Measurements from ENCODE around the gene ZNF668.

ZNF668 gene

GRCh38 chr16:31061813-31062440 lies 12.1 kb downstream of the ZNF668 start:
- peaks cover 31% of the 10 kb centered on the region for H3K4me1 ChIP-seq (ENCODE audit: control insufficient read depth, insufficient read depth, low read length)
- no peaks in the 10 kb centered on the region for H3K27me3 ChIP-seq (ENCODE audit: control insufficient read depth, insufficient read depth, low read length)
- H3K4me2 ChIP-seq (ENCODE audit: low read length) = no peak overlapping the region
- H3K9ac ChIP-seq (ENCODE audit: low read depth, low read length) = no peak overlapping the region
- H3K9me3 ChIP-seq (replicated peaks; ENCODE audit: low read length) = no peaks in the 10 kb centered on the region
- H3K4me3 ChIP-seq (ENCODE audit: low read length) = no peak overlapping the region
- peaks cover 49% of the 10 kb centered on the region for H3K36me3 ChIP-seq (ENCODE audit: insufficient read depth, low read length)

- Histone ChIP-seq H3K4me1 (ENCODE audit: control insufficient read depth, insufficient read depth, low read length) (peaks cover 29% of the 10 kb centered on the region), H3K4me2 (ENCODE audit: low read length) (no peak overlapping the region), H3K4me3 (ENCODE audit: low read length) (no peak overlapping the region), H3K9ac (ENCODE audit: low read depth, low read length) (no peak overlapping the region), H3K27me3 (ENCODE audit: control insufficient read depth, insufficient read depth, low read length) (no peaks in the 10 kb centered on the region), H3K36me3 (ENCODE audit: insufficient read depth, low read length) (peaks cover 49% of the 10 kb centered on the region), H3K9me3 (replicated peaks; ENCODE audit: low read length) (no peaks in the 10 kb centered on the region)
These were observed 12.8 kb downstream of the ZNF668 start for GRCh38 chr16:31061126-31061812.

GRCh38 chr16:31055613-31056012 lies 18.4 kb downstream of the ZNF668 start:
- Histone ChIP-seq H3K27me3 (ENCODE audit: control insufficient read depth, insufficient read depth, low read length) (no peaks in the 10 kb centered on the region), H3K4me1 (ENCODE audit: control insufficient read depth, insufficient read depth, low read length) (peaks cover 20% of the 10 kb centered on the region), H3K9ac (ENCODE audit: low read depth, low read length) (no peak overlapping the region)

DNA sequence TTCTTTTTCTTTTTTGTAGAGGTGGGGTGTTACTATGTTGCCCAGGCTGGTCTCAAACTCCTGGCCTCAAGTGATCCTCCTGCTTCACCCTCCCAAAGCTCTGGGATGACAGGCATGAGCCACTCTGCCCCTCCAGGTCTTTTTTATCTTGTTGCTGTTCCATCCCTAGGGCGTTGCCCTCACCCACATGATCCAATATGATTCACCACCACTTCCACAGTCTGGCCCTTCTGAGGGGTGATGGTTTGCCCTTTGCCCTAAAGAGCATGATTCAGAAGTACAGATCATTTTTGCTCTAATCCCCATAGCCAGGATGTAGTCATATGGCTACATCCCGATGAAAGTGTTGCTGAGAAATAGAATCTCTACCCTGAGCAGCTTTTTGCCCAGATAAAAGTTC lies 21.9 kb downstream of the ZNF668 start:
- H3K36me3 ChIP-seq (ENCODE audit: insufficient read depth, low read length) = no peaks in the 10 kb centered on the region
- no peaks in the 10 kb centered on the region for H3K9me3 ChIP-seq (replicated peaks; ENCODE audit: low read length)
- H3K4me1 ChIP-seq (ENCODE audit: control insufficient read depth, insufficient read depth, low read length) = peaks cover 25% of the 10 kb centered on the region
- H3K9ac ChIP-seq (ENCODE audit: low read depth, low read length) = peak overlapping the region; percentile 30
- peak overlapping the region; percentile 31 for H3K4me2 ChIP-seq (ENCODE audit: low read length)
- no peaks in the 10 kb centered on the region for H3K27me3 ChIP-seq (ENCODE audit: control insufficient read depth, insufficient read depth, low read length)
- no peak overlapping the region for H3K4me3 ChIP-seq (ENCODE audit: low read length)

More at GRCh38 chr16:31055613-31056012, 18.4 kb downstream of the ZNF668 start:
- Histone ChIP-seq H3K36me3 (ENCODE audit: insufficient read depth, low read length) (peaks cover 18% of the 10 kb centered on the region), H3K4me2 (ENCODE audit: low read length) (no peak overlapping the region), H3K9me3 (replicated peaks; ENCODE audit: low read length) (no peaks in the 10 kb centered on the region), H3K4me3 (ENCODE audit: low read length) (no peak overlapping the region)

GRCh38 chr16:31050280-31051030 lies 23.6 kb downstream of the ZNF668 start:
- Histone ChIP-seq H3K4me1 (ENCODE audit: control insufficient read depth, insufficient read depth, low read length) (peaks cover 25% of the 10 kb centered on the region), H3K36me3 (ENCODE audit: insufficient read depth, low read length) (no peaks in the 10 kb centered on the region), H3K27me3 (ENCODE audit: control insufficient read depth, insufficient read depth, low read length) (no peaks in the 10 kb centered on the region), H3K4me2 (ENCODE audit: low read length) (no peak overlapping the region), H3K9me3 (replicated peaks; ENCODE audit: low read length) (no peaks in the 10 kb centered on the region), H3K4me3 (ENCODE audit: low read length) (no peak overlapping the region), H3K9ac (ENCODE audit: low read depth, low read length) (no peak overlapping the region)

DNA sequence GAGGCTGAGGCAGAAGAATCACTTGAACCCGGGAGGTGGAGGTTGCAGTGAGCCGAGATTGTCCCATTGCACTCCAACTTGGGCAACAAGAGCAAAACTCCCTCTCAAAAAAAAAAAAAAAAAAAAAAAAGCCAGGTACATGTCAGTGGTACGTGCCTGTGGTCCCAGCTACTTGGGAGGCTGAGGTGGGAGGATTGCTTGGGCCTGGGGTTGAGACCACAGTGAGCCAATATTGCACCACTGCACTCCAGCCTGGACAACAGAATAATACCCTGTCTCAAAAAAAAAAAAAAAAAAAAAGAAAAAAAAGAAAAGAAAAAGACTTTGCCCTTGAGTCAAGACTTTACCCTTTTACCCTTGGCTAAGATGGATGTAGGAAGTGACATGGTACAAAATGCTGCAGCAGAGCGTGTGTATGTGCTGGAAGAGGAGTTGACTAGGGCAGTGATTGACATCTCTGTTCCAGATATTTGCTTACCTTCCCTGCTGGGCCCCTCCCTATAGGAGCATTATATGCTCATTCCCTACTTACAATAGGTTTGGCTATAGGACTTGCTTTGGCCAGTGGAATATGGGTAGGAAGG lies 30.1 kb downstream of the ZNF668 start:
- Histone ChIP-seq H3K4me2 (ENCODE audit: low read length) (no peak overlapping the region), H3K9me3 (replicated peaks; ENCODE audit: low read length) (no peaks in the 10 kb centered on the region), H3K4me3 (ENCODE audit: low read length) (no peak overlapping the region), H3K36me3 (ENCODE audit: insufficient read depth, low read length) (peaks cover 37% of the 10 kb centered on the region), H3K27me3 (ENCODE audit: control insufficient read depth, insufficient read depth, low read length) (no peaks in the 10 kb centered on the region), H3K9ac (ENCODE audit: low read depth, low read length) (no peak overlapping the region), H3K4me1 (ENCODE audit: control insufficient read depth, insufficient read depth, low read length) (no peaks in the 10 kb centered on the region)

DNA sequence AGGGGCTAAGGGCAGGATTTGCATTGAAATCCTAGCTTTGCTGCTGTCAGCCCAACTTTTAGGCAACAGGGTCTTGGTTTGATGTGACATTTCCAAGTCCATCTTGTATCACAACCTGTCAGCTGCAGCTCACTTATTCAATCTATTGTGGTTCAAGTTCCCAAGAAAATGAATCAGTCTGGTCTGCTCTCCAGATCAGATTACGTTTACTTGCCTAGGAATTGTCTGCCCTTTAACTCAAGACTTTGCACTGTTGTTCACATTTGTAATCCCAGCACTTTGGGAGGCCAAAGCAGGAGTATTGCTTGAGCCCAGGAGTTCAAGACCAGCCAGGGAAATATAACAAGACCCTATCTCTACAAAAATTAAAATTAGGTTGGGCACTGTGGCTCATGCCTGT lies 30.7 kb downstream of the ZNF668 start:
- no peaks in the 10 kb centered on the region for H3K4me1 ChIP-seq (ENCODE audit: control insufficient read depth, insufficient read depth, low read length)
- H3K9me3 ChIP-seq (replicated peaks; ENCODE audit: low read length) = no peaks in the 10 kb centered on the region
- H3K27me3 ChIP-seq (ENCODE audit: control insufficient read depth, insufficient read depth, low read length) = no peaks in the 10 kb centered on the region
- H3K36me3 ChIP-seq (ENCODE audit: insufficient read depth, low read length) = peaks cover 43% of the 10 kb centered on the region
- H3K4me2 ChIP-seq (ENCODE audit: low read length) = no peak overlapping the region
- H3K4me3 ChIP-seq (ENCODE audit: low read length) = no peak overlapping the region
- no peak overlapping the region for H3K9ac ChIP-seq (ENCODE audit: low read depth, low read length)

DNA sequence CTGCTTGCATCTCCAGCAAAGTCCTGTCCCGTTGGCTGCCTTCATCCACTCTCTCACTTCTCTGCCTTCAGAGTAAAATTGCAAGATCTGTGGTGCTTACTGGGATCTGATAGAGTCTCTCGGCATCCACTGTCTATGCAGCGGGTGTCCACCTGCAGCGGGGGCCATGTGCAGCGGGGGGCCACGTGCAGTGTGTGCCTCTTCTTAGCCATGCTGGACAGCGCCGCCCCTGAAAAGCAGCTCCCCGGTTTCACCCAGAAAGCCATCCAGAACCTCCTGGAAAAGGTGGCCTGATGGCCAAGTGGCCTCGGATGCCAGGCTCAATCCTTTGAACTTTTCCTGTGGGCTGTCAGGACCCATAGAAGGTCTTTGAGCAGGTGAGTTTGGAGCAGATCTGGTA lies 31.2 kb downstream of the ZNF668 start:
- H3K4me1 ChIP-seq (ENCODE audit: control insufficient read depth, insufficient read depth, low read length) = no peaks in the 10 kb centered on the region
- no peak overlapping the region for H3K9ac ChIP-seq (ENCODE audit: low read depth, low read length)
- peaks cover 48% of the 10 kb centered on the region for H3K36me3 ChIP-seq (ENCODE audit: insufficient read depth, low read length)
- H3K9me3 ChIP-seq (replicated peaks; ENCODE audit: low read length) = no peaks in the 10 kb centered on the region
- no peak overlapping the region for H3K4me2 ChIP-seq (ENCODE audit: low read length)
- H3K4me3 ChIP-seq (ENCODE audit: low read length) = no peak overlapping the region
- H3K27me3 ChIP-seq (ENCODE audit: control insufficient read depth, insufficient read depth, low read length) = no peaks in the 10 kb centered on the region

DNA sequence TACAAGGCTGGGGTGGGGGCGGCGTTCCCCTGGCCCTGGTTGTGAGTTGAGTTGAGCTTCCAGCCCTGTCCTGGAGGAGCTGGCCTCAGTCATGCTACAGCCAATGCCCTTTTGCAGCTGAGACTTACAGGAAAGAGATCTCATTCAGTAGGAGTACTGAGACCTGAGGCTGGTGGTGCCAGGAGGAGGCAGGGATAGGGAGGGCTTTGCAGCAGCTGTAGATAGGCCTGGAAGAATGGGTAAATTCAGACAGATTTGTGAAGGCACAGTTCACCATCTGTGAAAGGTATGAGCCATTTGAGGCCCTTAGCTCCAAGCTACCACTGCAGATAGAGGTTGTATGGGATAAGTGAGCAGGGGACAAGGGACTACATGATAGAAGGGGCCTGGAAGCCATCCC lies 35.0 kb downstream of the ZNF668 start:
- Histone ChIP-seq H3K27me3 (ENCODE audit: control insufficient read depth, insufficient read depth, low read length) (no peaks in the 10 kb centered on the region), H3K36me3 (ENCODE audit: insufficient read depth, low read length) (peaks cover 73% of the 10 kb centered on the region), H3K9me3 (replicated peaks; ENCODE audit: low read length) (no peaks in the 10 kb centered on the region), H3K4me1 (ENCODE audit: control insufficient read depth, insufficient read depth, low read length) (peaks cover 6% of the 10 kb centered on the region), H3K4me3 (ENCODE audit: low read length) (no peak overlapping the region), H3K9ac (ENCODE audit: low read depth, low read length) (no peak overlapping the region), H3K4me2 (ENCODE audit: low read length) (no peak overlapping the region)

GRCh38 chr16:31036691-31037090 lies 37.3 kb downstream of the ZNF668 start:
- H3K27me3 ChIP-seq (ENCODE audit: control insufficient read depth, insufficient read depth, low read length) = no peaks in the 10 kb centered on the region
- H3K36me3 ChIP-seq (ENCODE audit: insufficient read depth, low read length) = peaks cover 55% of the 10 kb centered on the region
- H3K4me3 ChIP-seq (ENCODE audit: low read length) = no peak overlapping the region
- no peaks in the 10 kb centered on the region for H3K9me3 ChIP-seq (replicated peaks; ENCODE audit: low read length)
- no peak overlapping the region for H3K4me2 ChIP-seq (ENCODE audit: low read length)
- H3K9ac ChIP-seq (ENCODE audit: low read depth, low read length) = no peak overlapping the region
- H3K4me1 ChIP-seq (ENCODE audit: control insufficient read depth, insufficient read depth, low read length) = peaks cover 12% of the 10 kb centered on the region

DNA sequence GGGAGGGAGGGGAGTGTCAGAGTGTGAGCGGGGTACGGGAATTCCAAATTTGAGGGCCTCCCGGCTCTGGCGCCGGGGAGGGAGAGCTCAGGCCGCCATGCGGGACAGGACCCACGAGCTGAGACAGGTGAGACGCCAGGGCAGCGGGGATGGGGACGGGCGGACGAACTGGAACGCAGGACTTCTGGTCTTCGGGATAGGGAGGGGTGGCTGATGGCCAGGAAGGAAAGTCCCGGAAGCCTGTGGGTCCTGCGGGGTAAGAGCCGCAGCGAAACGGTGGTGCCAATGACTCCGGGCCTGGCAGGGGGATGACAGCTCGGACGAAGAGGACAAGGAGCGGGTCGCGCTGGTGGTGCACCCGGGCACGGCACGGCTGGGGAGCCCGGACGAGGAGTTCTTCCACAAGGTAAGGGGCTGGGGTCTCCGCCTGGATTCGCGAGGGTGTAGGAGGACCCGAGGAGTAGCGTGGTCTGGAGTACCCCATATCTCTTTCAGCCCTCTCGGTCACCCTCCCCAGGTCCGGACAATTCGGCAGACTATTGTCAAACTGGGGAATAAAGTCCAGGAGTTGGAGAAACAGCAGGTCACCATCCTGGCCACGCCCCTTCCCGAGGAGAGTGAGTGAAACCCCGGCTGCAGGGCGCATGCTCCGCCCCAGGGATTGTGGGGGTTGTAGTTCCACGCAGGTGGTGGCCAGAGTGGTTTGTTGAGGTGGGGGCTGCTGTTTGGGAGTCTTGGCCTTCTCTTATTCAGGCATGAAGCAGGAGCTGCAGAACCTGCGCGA lies 40.1 kb downstream of the ZNF668 start:
- H3K4me3 ChIP-seq (ENCODE audit: low read length) = peak overlapping the region; percentile 95
- peaks cover 36% of the 10 kb centered on the region for H3K36me3 ChIP-seq (ENCODE audit: insufficient read depth, low read length)
- H3K9me3 ChIP-seq (replicated peaks; ENCODE audit: low read length) = no peaks in the 10 kb centered on the region
- H3K27me3 ChIP-seq (ENCODE audit: control insufficient read depth, insufficient read depth, low read length) = no peaks in the 10 kb centered on the region
- H3K9ac ChIP-seq (ENCODE audit: low read depth, low read length) = peak overlapping the region; percentile 88
- H3K4me1 ChIP-seq (ENCODE audit: control insufficient read depth, insufficient read depth, low read length) = peaks cover 15% of the 10 kb centered on the region
- peak overlapping the region; percentile 93 for H3K4me2 ChIP-seq (ENCODE audit: low read length)

Measured in skeletal muscle satellite cell (primary cell).